MCF 10A (cell line): ENCODE measurements around the gene COL25A1. TPM values are rescaled to one million over a fixed set of nuclear protein-coding genes. Genes with fewer than 3 reads are reported as not detected.

ENCODE experiments used
- BruUV-seq: library from RNA; stranded (reverse); fragments of 400-500 nt; replicated peaks from 2 replicates; lab custom pipeline; 2021; lab: Mats Ljungman, UMichigan
- CTCF ChIA-PET: fragments of 300-600 bp; sonication (Branson Sonifier 250); formaldehyde crosslinking; extraction: SDS; loops from one replicate; lab custom pipeline; 2021; ENCODE audit warnings: antibody characterized with exemption, inconsistent platforms; lab: Yijun Ruan, JAX
- POLR2A ChIA-PET: fragments of 300-600, 350-650 bp; sonication (Branson Sonifier 250); formaldehyde crosslinking; extraction: SDS; loops from one replicate; lab custom pipeline; 2020; ENCODE audit warnings: antibody characterized with exemption, inconsistent platforms; lab: Yijun Ruan, JAX
- DNase-seq: peaks from one replicate; pipeline ENCODE4 v3.0.0-alpha.2; 2018; ENCODE audit not compliant: unreplicated experiment
- H3K27ac Mint-ChIP-seq: one replicate; pipeline ENCODE4 v1.8.0; 2022; ENCODE audit warnings: mild to moderate bottlenecking, low read depth, mixed read lengths; ENCODE audit not compliant: unreplicated experiment
- H3K27me3 Mint-ChIP-seq: one replicate; pipeline ENCODE4 v1.8.0; 2022; ENCODE audit warnings: mixed read lengths; ENCODE audit not compliant: insufficient read depth, unreplicated experiment
- H3K36me3 Mint-ChIP-seq: one replicate; pipeline ENCODE4 v1.8.0; 2022; ENCODE audit warnings: mild to moderate bottlenecking, moderate library complexity, mixed read lengths; ENCODE audit not compliant: insufficient read depth, unreplicated experiment
- H3K4me1 Mint-ChIP-seq: one replicate; pipeline ENCODE4 v1.8.0; 2022; ENCODE audit warnings: mixed read lengths; ENCODE audit not compliant: insufficient read depth, unreplicated experiment
- H3K4me3 Mint-ChIP-seq: one replicate; pipeline ENCODE4 v1.8.0; 2022; ENCODE audit warnings: mild to moderate bottlenecking, moderate library complexity, mixed read lengths; ENCODE audit not compliant: unreplicated experiment
- H3K9me3 Mint-ChIP-seq: one replicate; pipeline ENCODE4 v1.8.0; 2022; ENCODE audit warnings: mixed read lengths; ENCODE audit not compliant: unreplicated experiment
- intact Hi-C: fragments of 100-400 bp; cut with micrococcal nuclease; formaldehyde crosslinking; loops from 2 replicates; pipeline ENCODE4 v1.14.1; 2022
- total RNA-seq: library from RNA; stranded (reverse); gene quantifications from 2 replicates; pipeline ENCODE4 v1.2.3, GENCODE V29; 2022
- TF ChIP-seq, protein P1 (sequence below): fragments of 200-600 bp; IDR thresholded peaks from one replicate; pipeline ENCODE4 v1.8.0; 2022; ENCODE audit warnings: antibody characterized with exemption, mild to moderate bottlenecking; ENCODE audit not compliant: unreplicated experiment

COL25A1 gene
- total RNA-seq, 1 experiment from 2014 or later = not detected

DNA sequence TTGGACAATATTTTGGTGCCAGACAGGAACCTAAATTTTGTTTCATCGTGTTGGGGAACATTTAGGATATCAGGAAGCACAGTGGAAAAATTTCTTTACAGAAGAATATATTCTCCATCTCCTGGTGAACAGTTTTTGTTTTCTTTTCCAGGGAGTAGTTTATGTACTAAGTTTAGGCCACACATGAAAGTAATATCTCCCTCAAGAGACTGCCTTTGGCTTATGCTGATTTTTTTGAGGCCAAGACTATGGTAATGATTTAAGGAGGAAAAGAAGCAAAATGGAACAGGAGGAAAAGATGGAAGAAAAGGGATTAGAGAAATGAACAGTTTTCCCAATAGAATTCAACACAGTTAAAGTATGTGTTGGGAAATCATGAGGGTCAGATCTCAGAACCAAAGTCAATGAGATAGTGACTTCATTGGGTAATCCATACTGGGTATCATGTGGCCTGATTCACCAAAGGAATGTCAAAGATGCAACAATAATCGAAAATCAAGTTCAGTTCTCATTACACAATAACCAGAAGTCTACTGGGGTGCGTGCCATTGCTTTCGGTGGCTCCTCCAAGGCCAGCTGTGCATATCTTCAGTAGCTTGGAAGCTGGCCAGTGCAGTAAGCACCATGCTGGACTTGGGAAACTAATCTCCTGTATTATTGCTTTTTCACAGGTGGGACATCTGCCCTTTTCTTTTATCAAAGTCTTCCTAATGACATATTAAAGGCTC lies 234.8 kb downstream of the COL25A1 start:
- Mint-ChIP-seq H3K27ac (no peak overlapping the region), H3K4me1 (peaks cover 13% of the 10 kb centered on the region), H3K9me3 (no peaks in the 10 kb centered on the region), H3K36me3 (no peaks in the 10 kb centered on the region), H3K27me3 (no peaks in the 10 kb centered on the region), H3K4me3 (no peak overlapping the region)
- no TSS peak for BruUV-seq
- ChIA-PET CTCF (no interaction called here), POLR2A (no interaction called here)
- TF ChIP-seq, protein P1, sequence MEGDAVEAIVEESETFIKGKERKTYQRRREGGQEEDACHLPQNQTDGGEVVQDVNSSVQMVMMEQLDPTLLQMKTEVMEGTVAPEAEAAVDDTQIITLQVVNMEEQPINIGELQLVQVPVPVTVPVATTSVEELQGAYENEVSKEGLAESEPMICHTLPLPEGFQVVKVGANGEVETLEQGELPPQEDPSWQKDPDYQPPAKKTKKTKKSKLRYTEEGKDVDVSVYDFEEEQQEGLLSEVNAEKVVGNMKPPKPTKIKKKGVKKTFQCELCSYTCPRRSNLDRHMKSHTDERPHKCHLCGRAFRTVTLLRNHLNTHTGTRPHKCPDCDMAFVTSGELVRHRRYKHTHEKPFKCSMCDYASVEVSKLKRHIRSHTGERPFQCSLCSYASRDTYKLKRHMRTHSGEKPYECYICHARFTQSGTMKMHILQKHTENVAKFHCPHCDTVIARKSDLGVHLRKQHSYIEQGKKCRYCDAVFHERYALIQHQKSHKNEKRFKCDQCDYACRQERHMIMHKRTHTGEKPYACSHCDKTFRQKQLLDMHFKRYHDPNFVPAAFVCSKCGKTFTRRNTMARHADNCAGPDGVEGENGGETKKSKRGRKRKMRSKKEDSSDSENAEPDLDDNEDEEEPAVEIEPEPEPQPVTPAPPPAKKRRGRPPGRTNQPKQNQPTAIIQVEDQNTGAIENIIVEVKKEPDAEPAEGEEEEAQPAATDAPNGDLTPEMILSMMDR = no peak
- DNase-seq = no peak
- intact Hi-C loops = no loop called here

DNA sequence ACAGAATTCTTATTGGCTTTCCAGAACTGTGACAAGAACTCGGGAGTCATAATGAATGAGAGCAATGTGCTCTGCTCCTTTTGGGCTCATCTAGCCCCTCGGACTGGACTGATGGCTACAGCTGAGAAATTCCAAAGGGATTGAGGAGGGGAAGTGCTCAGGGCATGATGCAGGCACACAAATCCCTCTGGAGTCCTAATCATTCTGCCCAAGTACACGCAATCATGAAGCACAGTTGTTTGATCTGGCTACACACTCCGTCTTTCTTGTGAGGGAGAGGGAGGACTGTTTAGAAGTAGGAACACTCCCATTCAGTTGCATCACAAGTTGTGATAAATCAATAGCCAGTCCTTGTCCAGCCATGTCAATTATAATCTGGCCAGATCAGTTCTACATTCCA lies 237.5 kb downstream of the COL25A1 start:
- CTCF ChIA-PET = no interaction called here
- Mint-ChIP-seq H3K4me3 (no peak overlapping the region), H3K9me3 (no peaks in the 10 kb centered on the region), H3K4me1 (peaks cover 8% of the 10 kb centered on the region), H3K27ac (no peak overlapping the region), H3K36me3 (no peaks in the 10 kb centered on the region), H3K27me3 (no peaks in the 10 kb centered on the region)
- POLR2A ChIA-PET = no interaction called here
- no TSS peak for BruUV-seq
- no peak for DNase-seq
- intact Hi-C loops = no loop called here
- TF ChIP-seq, protein P1 = no peak

DNA sequence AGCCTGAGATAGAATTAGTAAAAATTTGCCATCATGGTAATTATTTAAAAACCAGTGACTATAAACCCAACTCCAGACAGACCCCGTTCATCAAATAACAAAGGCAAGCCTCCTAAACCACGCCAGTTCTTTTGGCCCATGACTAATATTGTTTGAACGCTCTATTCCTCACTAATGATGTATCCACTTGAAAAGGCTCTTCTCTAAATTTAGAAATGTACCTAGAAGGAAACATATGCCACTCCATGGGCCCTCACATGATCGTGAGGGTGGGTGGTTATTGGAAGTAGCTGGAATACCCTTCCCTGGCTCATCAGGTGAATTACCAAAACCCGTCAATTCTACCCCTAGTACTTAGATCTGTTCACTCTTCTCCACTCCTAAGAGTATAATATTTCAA lies 249.2 kb downstream of the COL25A1 start:
- Mint-ChIP-seq H3K4me3 (no peak overlapping the region), H3K27ac (no peak overlapping the region), H3K27me3 (no peaks in the 10 kb centered on the region), H3K9me3 (no peaks in the 10 kb centered on the region), H3K36me3 (no peaks in the 10 kb centered on the region), H3K4me1 (no peaks in the 10 kb centered on the region)
- CTCF ChIA-PET = no interaction called here
- POLR2A ChIA-PET = no interaction called here
- DNase-seq = no peak
- TF ChIP-seq, protein P1 = no peak
- intact Hi-C loops = no loop called here
- no TSS peak for BruUV-seq

DNA sequence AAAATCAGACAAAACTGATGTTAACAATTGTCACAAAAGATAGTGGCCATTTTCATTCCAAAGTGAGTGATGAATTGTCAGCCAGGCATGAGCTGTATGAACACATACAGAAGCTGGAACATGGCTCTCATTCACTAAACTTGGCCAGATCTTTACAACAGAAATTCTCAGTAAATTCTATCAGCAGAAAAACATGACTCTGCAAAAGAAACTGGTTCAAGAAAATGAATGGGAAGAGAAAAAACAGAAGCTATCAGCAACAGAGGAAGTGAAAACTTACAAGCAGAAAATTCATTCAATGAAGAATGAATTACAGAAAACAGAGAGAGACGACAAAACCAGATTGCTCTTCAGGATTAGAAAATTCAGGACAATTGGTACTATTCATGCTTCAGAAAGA lies 249.6 kb downstream of the COL25A1 start:
- H3K4me3 Mint-ChIP-seq = no peak overlapping the region
- TF ChIP-seq, protein P1 = no peak
- no peak overlapping the region for H3K27ac Mint-ChIP-seq
- no peaks in the 10 kb centered on the region for H3K9me3 Mint-ChIP-seq
- DNase-seq = no peak
- no peaks in the 10 kb centered on the region for H3K36me3 Mint-ChIP-seq
- no TSS peak for BruUV-seq
- POLR2A ChIA-PET = no interaction called here
- H3K27me3 Mint-ChIP-seq = no peaks in the 10 kb centered on the region
- H3K4me1 Mint-ChIP-seq = no peaks in the 10 kb centered on the region
- intact Hi-C loops = no loop called here
- CTCF ChIA-PET = no interaction called here
